A673 (cell line): ENCODE results near the gene CCDC61.

Source experiments
- EZH2 ChIP-seq: fragments of 200-600 bp; sonication (generic); IDR thresholded peaks from 2 replicates; pipeline ENCODE4 v1.6.1; 2017; ENCODE audit warnings: borderline replicate concordance, low read depth, mild to moderate bottlenecking, mixed read lengths, antibody characterized with exemption, low read length; ENCODE audit not compliant: poor library complexity, severe bottlenecking
- TF ChIP-seq, protein P1 (sequence below): fragments of 300-800, 200-600 bp; sonication (generic); conservative IDR thresholded peaks from 2 replicates; pipeline ENCODE4 v1.5.1; 2017; ENCODE audit warnings: low read depth, mild to moderate bottlenecking, antibody characterized with exemption, low read length, moderate library complexity, mixed read lengths

DNA sequence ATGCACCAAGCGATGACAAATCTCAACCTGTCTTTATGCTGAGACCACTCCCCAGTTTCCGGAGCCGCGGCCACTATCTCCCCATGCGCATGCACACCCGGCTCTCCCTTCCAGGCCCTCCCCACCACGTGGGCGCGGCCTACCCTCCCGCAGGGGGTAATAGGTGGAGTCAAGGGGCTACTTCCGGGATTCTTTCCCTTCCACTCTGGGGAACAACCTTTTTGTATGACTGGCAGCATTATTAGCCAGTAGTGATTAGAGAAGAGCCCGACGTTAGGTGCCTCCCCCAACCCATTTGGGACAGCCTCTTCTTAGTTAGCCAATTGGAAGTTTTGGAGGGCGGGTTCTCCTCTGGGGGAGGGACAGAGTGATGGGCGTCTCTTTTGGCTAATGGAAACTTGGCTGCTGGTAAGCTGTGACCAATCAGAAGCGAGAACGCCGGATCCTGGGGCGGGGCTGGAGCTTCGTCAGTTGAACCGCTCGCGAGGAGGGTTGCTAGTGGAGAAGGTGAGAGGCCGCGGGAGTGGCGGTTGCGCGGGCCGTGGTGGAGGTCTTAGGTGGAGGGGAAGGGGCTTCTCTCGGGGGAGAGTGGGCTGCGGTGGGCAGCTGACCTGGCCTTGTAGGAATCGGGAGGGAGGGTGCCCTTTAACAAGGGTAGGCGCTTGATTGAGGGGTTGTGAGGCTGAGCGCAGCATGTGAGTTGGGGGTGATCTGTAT, at the start of gene CCDC61:
- TF ChIP-seq, protein P1, sequence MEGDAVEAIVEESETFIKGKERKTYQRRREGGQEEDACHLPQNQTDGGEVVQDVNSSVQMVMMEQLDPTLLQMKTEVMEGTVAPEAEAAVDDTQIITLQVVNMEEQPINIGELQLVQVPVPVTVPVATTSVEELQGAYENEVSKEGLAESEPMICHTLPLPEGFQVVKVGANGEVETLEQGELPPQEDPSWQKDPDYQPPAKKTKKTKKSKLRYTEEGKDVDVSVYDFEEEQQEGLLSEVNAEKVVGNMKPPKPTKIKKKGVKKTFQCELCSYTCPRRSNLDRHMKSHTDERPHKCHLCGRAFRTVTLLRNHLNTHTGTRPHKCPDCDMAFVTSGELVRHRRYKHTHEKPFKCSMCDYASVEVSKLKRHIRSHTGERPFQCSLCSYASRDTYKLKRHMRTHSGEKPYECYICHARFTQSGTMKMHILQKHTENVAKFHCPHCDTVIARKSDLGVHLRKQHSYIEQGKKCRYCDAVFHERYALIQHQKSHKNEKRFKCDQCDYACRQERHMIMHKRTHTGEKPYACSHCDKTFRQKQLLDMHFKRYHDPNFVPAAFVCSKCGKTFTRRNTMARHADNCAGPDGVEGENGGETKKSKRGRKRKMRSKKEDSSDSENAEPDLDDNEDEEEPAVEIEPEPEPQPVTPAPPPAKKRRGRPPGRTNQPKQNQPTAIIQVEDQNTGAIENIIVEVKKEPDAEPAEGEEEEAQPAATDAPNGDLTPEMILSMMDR = no peak
- TF ChIP-seq EZH2 = no peak
